ENCODE data around the gene TMEM255B. TPM values are rescaled to one million over a fixed set of nuclear protein-coding genes. Genes with fewer than 3 reads are reported as not detected.

Gene TMEM255B
- total RNA-seq, 1 donor from 2014 or later, result 8.4 TPM

DNA sequence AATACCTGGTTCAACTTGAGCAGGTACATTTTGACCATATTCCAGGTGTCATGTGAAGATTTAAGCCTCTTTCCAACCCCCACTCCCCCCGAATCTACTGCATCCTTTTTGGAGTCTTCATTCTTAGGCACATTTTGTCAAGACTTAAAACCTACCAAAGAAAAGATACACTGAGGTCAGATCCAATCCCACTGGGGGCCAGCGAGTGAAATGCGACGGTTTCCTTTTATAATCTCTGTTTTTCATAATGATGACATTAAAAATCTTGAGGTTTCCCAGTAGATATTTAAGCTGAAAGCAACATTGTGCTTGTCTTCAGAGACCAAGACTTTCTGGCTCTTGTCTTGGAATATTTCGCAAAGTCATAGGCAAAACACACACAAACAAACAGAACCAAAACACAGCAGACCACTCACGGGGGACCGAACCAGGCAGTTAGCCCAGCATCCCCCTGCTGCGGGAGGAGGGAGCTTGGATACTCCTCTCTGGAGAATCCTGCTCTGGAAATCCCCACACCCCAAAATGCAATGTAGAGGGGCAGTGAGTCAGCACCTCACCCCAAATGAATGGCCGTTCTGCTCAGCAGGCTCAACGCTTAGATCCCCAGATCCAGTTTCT is 105.4 kb downstream of the TMEM255B start:
- Histone ChIP-seq H3K27me3 (ENCODE audit: insufficient read depth, low read length) (no peaks in the 10 kb centered on the region), H3K27ac (ENCODE audit: low read depth, low read length) (peak overlapping the region; percentile 7), H3K4me1 (ENCODE audit: insufficient read depth, low read length) (peaks cover 32% of the 10 kb centered on the region), H3K36me3 (ENCODE audit: insufficient read depth, low read length) (peaks cover 5% of the 10 kb centered on the region), H2AFZ (ENCODE audit: low read depth, low read length) (peak overlapping the region; percentile 87), H3K9me3 (ENCODE audit: insufficient read depth, low read depth, low read length) (no peaks in the 10 kb centered on the region), H3K4me2 (ENCODE audit: low read length) (peak overlapping the region; percentile 90), H4K20me1 (ENCODE audit: insufficient read depth, low read length) (peaks cover 34% of the 10 kb centered on the region), H3K79me2 (ENCODE audit: insufficient read depth, low read length) (peaks cover 49% of the 10 kb centered on the region), H3K9ac (ENCODE audit: low read length) (peak overlapping the region; percentile 78), H3K4me3 (ENCODE audit: insufficient read depth, low read depth, low read length) (peak overlapping the region; percentile 85)
- DNase-seq (ENCODE audit: low read depth) (no peak), FAIRE-seq (no peak)
- H3K9me3 Mint-ChIP-seq (ENCODE audit: unreplicated experiment), result no peaks in the 10 kb centered on the region
- H3K4me1 Mint-ChIP-seq (ENCODE audit: low read depth, unreplicated experiment), result peaks cover 33% of the 10 kb centered on the region
- peaks cover 6% of the 10 kb centered on the region for H3K36me3 Mint-ChIP-seq (ENCODE audit: low read depth, unreplicated experiment)
- H3K4me3 Mint-ChIP-seq (ENCODE audit: unreplicated experiment), result peak overlapping the region; percentile 91
- H3K27me3 Mint-ChIP-seq (ENCODE audit: low read depth, unreplicated experiment), result no peaks in the 10 kb centered on the region
- H3K27ac Mint-ChIP-seq (ENCODE audit: unreplicated experiment), result peak overlapping the region; percentile 80
- TF ChIP-seq, protein P1, sequence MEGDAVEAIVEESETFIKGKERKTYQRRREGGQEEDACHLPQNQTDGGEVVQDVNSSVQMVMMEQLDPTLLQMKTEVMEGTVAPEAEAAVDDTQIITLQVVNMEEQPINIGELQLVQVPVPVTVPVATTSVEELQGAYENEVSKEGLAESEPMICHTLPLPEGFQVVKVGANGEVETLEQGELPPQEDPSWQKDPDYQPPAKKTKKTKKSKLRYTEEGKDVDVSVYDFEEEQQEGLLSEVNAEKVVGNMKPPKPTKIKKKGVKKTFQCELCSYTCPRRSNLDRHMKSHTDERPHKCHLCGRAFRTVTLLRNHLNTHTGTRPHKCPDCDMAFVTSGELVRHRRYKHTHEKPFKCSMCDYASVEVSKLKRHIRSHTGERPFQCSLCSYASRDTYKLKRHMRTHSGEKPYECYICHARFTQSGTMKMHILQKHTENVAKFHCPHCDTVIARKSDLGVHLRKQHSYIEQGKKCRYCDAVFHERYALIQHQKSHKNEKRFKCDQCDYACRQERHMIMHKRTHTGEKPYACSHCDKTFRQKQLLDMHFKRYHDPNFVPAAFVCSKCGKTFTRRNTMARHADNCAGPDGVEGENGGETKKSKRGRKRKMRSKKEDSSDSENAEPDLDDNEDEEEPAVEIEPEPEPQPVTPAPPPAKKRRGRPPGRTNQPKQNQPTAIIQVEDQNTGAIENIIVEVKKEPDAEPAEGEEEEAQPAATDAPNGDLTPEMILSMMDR (IDR thresholded peaks at IDR 0.05; ENCODE audit: insufficient read depth, low read depth, low read length), result no peak
- no peak for TF ChIP-seq EZH2 (IDR thresholded peaks at IDR 0.05; ENCODE audit: insufficient read depth, low read length)

DNA sequence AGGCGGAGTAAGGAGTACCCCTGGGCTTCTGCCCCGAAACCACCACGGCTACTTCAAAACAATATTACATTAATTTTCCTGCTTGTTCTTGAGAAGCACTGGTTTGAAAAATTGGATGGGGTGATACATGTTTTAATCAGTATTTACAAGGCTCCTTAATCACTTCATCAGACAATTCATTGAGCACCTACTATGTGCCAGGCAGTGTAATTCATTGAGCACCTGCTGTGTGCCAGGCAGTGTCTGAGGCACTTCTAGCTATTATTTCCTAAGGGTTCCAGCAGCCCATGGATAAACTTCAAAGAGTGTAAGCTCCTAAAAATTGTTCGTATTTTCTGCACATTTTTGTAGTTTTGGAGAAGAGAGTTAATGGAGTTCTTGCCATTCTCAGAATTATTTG is 106.4 kb downstream of the TMEM255B start:
- FAIRE-seq, result no peak
- no peak overlapping the region for H3K4me3 ChIP-seq (ENCODE audit: insufficient read depth, low read depth, low read length)
- no peak overlapping the region for H3K4me2 ChIP-seq (ENCODE audit: low read length)
- Mint-ChIP-seq H3K27ac (ENCODE audit: unreplicated experiment) (no peak overlapping the region), H3K4me1 (ENCODE audit: low read depth, unreplicated experiment) (peaks cover 23% of the 10 kb centered on the region), H3K9me3 (ENCODE audit: unreplicated experiment) (no peaks in the 10 kb centered on the region), H3K36me3 (ENCODE audit: low read depth, unreplicated experiment) (peaks cover 4% of the 10 kb centered on the region), H3K27me3 (ENCODE audit: low read depth, unreplicated experiment) (no peaks in the 10 kb centered on the region), H3K4me3 (ENCODE audit: unreplicated experiment) (peak overlapping the region; percentile 91)
- DNase-seq (ENCODE audit: low read depth), result no peak
- H2AFZ ChIP-seq (ENCODE audit: low read depth, low read length), result no peak overlapping the region
- H3K27ac ChIP-seq (ENCODE audit: low read depth, low read length), result no peak overlapping the region
- no peaks in the 10 kb centered on the region for H3K9me3 ChIP-seq (ENCODE audit: insufficient read depth, low read depth, low read length)
- peaks cover 38% of the 10 kb centered on the region for H3K79me2 ChIP-seq (ENCODE audit: insufficient read depth, low read length)
- no peak overlapping the region for H3K9ac ChIP-seq (ENCODE audit: low read length)
- H3K27me3 ChIP-seq (ENCODE audit: insufficient read depth, low read length), result no peaks in the 10 kb centered on the region
- H3K36me3 ChIP-seq (ENCODE audit: insufficient read depth, low read length), result no peaks in the 10 kb centered on the region
- H3K4me1 ChIP-seq (ENCODE audit: insufficient read depth, low read length), result peaks cover 27% of the 10 kb centered on the region
- H4K20me1 ChIP-seq (ENCODE audit: insufficient read depth, low read length), result peaks cover 23% of the 10 kb centered on the region
- TF ChIP-seq, protein P1 (IDR thresholded peaks at IDR 0.05; ENCODE audit: insufficient read depth, low read depth, low read length), result no peak
- TF ChIP-seq EZH2 (IDR thresholded peaks at IDR 0.05; ENCODE audit: insufficient read depth, low read length), result no peak

Other genes starting within 250 kb of the TMEM255B start
- gene TFDP1, start 174.5 kb upstream of the TMEM255B start, total RNA-seq, result 39.0 and 49.4 TPM in 2 replicates
- not detected in 2 replicates for gene ATP4B, start 101.0 kb upstream of the TMEM255B start, total RNA-seq
- gene GRK1, start 92.0 kb upstream of the TMEM255B start, total RNA-seq, result not detected in 2 replicates
- 252 and 287 TPM in 2 replicates for gene GAS6, start 104.8 kb downstream of the TMEM255B start, total RNA-seq
- 3.0 and 5.0 TPM in 2 replicates for gene C13orf46, start 214.8 kb downstream of the TMEM255B start, total RNA-seq